ENCODE results near the gene CCDC7.

Gene CCDC7

GRCh38 chr10:32661346-32661745 is 215.4 kb downstream of the CCDC7 start:
- no peak overlapping the region for H2AFZ ChIP-seq (ENCODE audit: low read length)
- no peaks in the 10 kb centered on the region for H3K36me3 ChIP-seq (ENCODE audit: insufficient read depth, low read length)
- TF ChIP-seq CTCF (conservative IDR thresholded peaks at IDR 0.05; ENCODE audit: low read length) (no peak), EZH2phosphoT487 (IDR thresholded peaks at IDR 0.05; ENCODE audit: borderline replicate concordance) (no peak)
- H3K27me3 ChIP-seq (ENCODE audit: insufficient read depth, low read length, poor library complexity, severe bottlenecking) = no peaks in the 10 kb centered on the region
- no peaks in the 10 kb centered on the region for H3K9me2 ChIP-seq (replicated peaks; ENCODE audit: low read depth, low read length)
- no peaks in the 10 kb centered on the region for H4K20me1 ChIP-seq (ENCODE audit: insufficient read depth, low read length, poor library complexity, severe bottlenecking)
- no peaks in the 10 kb centered on the region for H3F3A ChIP-seq (ENCODE audit: low read depth)
- H3K4me3 ChIP-seq (ENCODE audit: low read length, poor library complexity, severe bottlenecking) = no peak overlapping the region
- peaks cover 15% of the 10 kb centered on the region; the same call in 1 of the 2 replicates for H3K9me3 ChIP-seq (ENCODE audit: insufficient read depth, low read depth, low read length)
- no peaks in the 10 kb centered on the region for H3K79me2 ChIP-seq (ENCODE audit: insufficient read depth, low read length)
- H3K4me2 ChIP-seq (ENCODE audit: low read depth, low read length, poor library complexity, severe bottlenecking) = no peak overlapping the region
- H3K9ac ChIP-seq (ENCODE audit: low read depth, low read length, poor library complexity, severe bottlenecking) = no peak overlapping the region
- H3K4me1 ChIP-seq (ENCODE audit: insufficient read depth, low read length, poor library complexity, severe bottlenecking) = no peaks in the 10 kb centered on the region

GRCh38 chr10:32680803-32681557 is 235.0 kb downstream of the CCDC7 start:
- no peak overlapping the region for H3K4me2 ChIP-seq (ENCODE audit: low read depth, low read length, poor library complexity, severe bottlenecking)
- H3F3A ChIP-seq (ENCODE audit: low read depth) = no peaks in the 10 kb centered on the region
- H3K9me2 ChIP-seq (replicated peaks; ENCODE audit: low read depth, low read length) = no peaks in the 10 kb centered on the region
- no peaks in the 10 kb centered on the region for H3K4me1 ChIP-seq (ENCODE audit: insufficient read depth, low read length, poor library complexity, severe bottlenecking)
- H3K36me3 ChIP-seq (ENCODE audit: insufficient read depth, low read length) = no peaks in the 10 kb centered on the region
- no peak overlapping the region for H3K9ac ChIP-seq (ENCODE audit: low read depth, low read length, poor library complexity, severe bottlenecking)
- H3K27me3 ChIP-seq (ENCODE audit: insufficient read depth, low read length, poor library complexity, severe bottlenecking) = no peaks in the 10 kb centered on the region
- no peak overlapping the region for H2AFZ ChIP-seq (ENCODE audit: low read length)
- no peaks in the 10 kb centered on the region for H3K79me2 ChIP-seq (ENCODE audit: insufficient read depth, low read length)
- H4K20me1 ChIP-seq (ENCODE audit: insufficient read depth, low read length, poor library complexity, severe bottlenecking) = no peaks in the 10 kb centered on the region
- H3K9me3 ChIP-seq (ENCODE audit: insufficient read depth, low read depth, low read length) = peaks cover 5% of the 10 kb centered on the region; the same call in 1 of the 2 replicates
- no peak overlapping the region for H3K4me3 ChIP-seq (ENCODE audit: low read length, poor library complexity, severe bottlenecking)
- TF ChIP-seq CTCF (conservative IDR thresholded peaks at IDR 0.05; ENCODE audit: low read length) (no peak), EZH2phosphoT487 (IDR thresholded peaks at IDR 0.05; ENCODE audit: borderline replicate concordance) (no peak)

GRCh38 chr10:32684291-32684690 is 238.4 kb downstream of the CCDC7 start:
- Histone ChIP-seq H3K79me2 (ENCODE audit: insufficient read depth, low read length) (no peaks in the 10 kb centered on the region), H3K4me2 (ENCODE audit: low read depth, low read length, poor library complexity, severe bottlenecking) (no peak overlapping the region), H4K20me1 (ENCODE audit: insufficient read depth, low read length, poor library complexity, severe bottlenecking) (no peaks in the 10 kb centered on the region)

More at GRCh38 chr10:32684291-32684690, 238.4 kb downstream of the CCDC7 start:
- no peaks in the 10 kb centered on the region; the same call in 1 of the 2 replicates for H3K9me3 ChIP-seq (ENCODE audit: insufficient read depth, low read depth, low read length)
- H3K9ac ChIP-seq (ENCODE audit: low read depth, low read length, poor library complexity, severe bottlenecking) = no peak overlapping the region
- no peak overlapping the region for H2AFZ ChIP-seq (ENCODE audit: low read length)
- no peaks in the 10 kb centered on the region for H3K36me3 ChIP-seq (ENCODE audit: insufficient read depth, low read length)
- no peak overlapping the region for H3K4me3 ChIP-seq (ENCODE audit: low read length, poor library complexity, severe bottlenecking)
- TF ChIP-seq EZH2phosphoT487 (IDR thresholded peaks at IDR 0.05; ENCODE audit: borderline replicate concordance) (no peak), CTCF (conservative IDR thresholded peaks at IDR 0.05; ENCODE audit: low read length) (no peak)
- H3K9me2 ChIP-seq (replicated peaks; ENCODE audit: low read depth, low read length) = no peaks in the 10 kb centered on the region
- H3K27me3 ChIP-seq (ENCODE audit: insufficient read depth, low read length, poor library complexity, severe bottlenecking) = no peaks in the 10 kb centered on the region
- H3F3A ChIP-seq (ENCODE audit: low read depth) = no peaks in the 10 kb centered on the region
- no peaks in the 10 kb centered on the region for H3K4me1 ChIP-seq (ENCODE audit: insufficient read depth, low read length, poor library complexity, severe bottlenecking)
